ENCODE data around the gene CCDC158. TPM values are rescaled to one million over a fixed set of nuclear protein-coding genes. Genes with fewer than 3 reads are reported as not detected.

CCDC158 gene
- total RNA-seq = 0.64 TPM
- long read RNA-seq = 0 reads

DNA sequence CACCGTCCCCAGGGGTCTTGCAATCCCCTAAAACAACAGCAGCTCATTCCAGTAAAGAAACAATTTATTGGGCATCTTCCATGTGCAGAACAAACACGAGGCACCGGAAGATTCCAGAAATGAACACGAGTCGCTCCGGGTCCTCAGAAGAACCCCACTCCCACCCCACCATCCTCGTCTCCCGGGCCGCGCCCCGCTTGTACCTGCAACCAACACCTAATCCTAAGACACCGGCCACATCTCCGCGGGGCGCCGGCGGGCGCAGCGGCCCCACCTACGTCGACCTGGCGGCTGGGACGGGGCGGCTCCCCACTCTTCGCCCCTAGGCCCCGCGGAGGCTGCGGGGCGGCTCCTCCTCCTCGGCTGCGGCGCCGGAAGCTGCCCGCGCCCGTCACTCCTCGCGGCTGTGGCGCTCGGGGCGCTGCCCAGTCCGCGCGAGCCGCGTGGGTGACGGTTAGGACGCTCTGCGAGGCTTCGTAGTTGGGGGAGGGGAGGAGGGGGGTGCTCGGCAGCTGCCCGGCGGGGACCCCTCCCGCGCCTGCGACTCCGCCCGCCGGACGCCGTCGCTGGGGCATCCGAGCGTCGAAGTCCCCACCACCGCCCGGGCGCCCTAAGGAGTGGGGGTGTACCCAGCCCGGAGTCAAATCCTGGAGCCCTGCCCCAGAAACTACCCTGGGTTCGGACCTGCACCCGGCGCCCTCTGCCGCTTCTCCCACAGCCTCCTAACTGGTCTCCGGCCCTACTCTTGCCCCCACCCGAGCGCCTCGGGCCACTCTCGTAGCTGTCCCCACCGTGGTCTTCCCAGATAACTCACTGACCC is at the start of gene CCDC158:
Gene CCDC158 (minus strand): TSS at position 380 of the 820 bp plus-strand sequence. CDS start 17,934 bp downstream, outside the sequence.
- no peak within 1 kb of the TSS for H3K27ac ChIP-seq
- no peaks in the 10 kb centered on the region for H3K4me1 ChIP-seq
- DNase-seq (no peak), ATAC-seq (peak; percentile 88)
- peak within 1 kb of the TSS; percentile 55 for H3K4me3 ChIP-seq
- H3K27me3 ChIP-seq = no peaks in the 10 kb centered on the region
- H3K36me3 ChIP-seq = no peaks in the 10 kb centered on the region
- TF ChIP-seq, protein P1, sequence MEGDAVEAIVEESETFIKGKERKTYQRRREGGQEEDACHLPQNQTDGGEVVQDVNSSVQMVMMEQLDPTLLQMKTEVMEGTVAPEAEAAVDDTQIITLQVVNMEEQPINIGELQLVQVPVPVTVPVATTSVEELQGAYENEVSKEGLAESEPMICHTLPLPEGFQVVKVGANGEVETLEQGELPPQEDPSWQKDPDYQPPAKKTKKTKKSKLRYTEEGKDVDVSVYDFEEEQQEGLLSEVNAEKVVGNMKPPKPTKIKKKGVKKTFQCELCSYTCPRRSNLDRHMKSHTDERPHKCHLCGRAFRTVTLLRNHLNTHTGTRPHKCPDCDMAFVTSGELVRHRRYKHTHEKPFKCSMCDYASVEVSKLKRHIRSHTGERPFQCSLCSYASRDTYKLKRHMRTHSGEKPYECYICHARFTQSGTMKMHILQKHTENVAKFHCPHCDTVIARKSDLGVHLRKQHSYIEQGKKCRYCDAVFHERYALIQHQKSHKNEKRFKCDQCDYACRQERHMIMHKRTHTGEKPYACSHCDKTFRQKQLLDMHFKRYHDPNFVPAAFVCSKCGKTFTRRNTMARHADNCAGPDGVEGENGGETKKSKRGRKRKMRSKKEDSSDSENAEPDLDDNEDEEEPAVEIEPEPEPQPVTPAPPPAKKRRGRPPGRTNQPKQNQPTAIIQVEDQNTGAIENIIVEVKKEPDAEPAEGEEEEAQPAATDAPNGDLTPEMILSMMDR (IDR thresholded peaks at IDR 0.05) = no peak
- H3K9me3 ChIP-seq = no peaks in the 10 kb centered on the region
- intact Hi-C loops (cut with DNase I) = no loop called here

DNA sequence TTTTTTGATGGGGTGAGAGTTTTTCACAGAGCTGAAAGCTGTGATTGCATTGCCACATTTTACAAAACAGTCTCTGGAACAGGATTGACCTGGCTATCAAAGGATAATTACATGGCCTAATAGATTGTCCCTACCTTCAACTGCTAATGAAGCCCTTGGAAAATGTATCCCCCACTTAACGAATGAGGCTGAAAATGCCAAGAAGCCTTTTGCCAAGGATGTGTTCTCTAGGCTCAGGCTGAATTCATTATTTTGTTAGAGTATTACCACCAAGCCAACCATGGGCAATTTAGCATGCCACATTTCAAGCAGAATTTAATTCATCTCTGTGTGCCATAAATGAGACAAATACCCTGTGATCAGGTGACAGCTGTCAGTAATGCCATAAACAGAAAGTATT is 49.6 kb upstream of the CCDC158 start:
- Histone ChIP-seq H3K27ac (no peak overlapping the region), H3K36me3 (no peaks in the 10 kb centered on the region), H3K4me1 (no peaks in the 10 kb centered on the region), H3K4me3 (no peak overlapping the region), H3K9me3 (no peaks in the 10 kb centered on the region), H3K27me3 (no peaks in the 10 kb centered on the region)
- DNase-seq (no peak), ATAC-seq (no peak)
- intact Hi-C loops (cut with DNase I) = no loop called here
- TF ChIP-seq, protein P1 (IDR thresholded peaks at IDR 0.05) = no peak

DNA sequence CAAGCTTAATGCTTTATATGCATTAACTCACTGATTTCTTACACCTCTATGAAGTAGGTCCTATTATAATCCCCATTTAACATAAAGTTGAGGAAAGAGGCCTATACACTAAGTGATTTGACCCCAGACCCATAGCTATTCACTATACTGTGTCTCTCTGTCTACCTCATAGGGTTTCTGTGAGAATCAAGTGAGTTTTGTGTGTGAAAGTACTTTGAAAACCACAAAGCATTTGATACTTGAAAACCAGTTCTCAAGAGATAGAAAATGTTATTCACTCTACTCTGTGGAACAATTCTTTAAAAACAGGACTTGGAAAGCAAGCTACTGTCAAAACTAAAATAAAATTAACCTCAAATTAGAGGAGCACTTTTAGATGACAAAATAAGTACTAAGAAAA is 49.1 kb upstream of the CCDC158 start:
- ATAC-seq = no peak

DNA sequence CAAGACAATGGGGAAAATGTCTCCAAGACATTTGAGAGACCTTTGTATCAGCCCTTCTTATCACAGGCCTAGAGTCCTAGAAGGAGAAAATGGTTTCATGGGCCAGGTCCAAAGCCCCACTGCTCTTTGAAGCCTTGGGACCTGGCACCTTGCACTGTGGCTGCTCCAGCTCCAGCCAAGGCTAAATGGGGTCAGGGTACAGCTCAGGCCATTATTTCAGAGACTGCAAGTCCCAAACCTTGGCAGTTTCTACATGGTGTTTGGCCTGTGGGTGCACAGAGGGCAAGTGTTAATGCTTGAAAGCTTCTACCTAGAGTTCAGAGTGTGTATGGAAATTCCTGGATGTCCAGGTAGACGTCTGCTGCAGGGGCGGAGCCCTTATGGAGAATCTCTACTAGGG is 42.6 kb upstream of the CCDC158 start:
- no peaks in the 10 kb centered on the region for H3K27me3 ChIP-seq
- H3K27ac ChIP-seq = no peak overlapping the region
- intact Hi-C loops (cut with DNase I) = no loop called here
- no peak for ATAC-seq
- no peak for DNase-seq
- TF ChIP-seq, protein P1 (IDR thresholded peaks at IDR 0.05) = no peak
- H3K4me1 ChIP-seq = no peaks in the 10 kb centered on the region
- no peaks in the 10 kb centered on the region for H3K36me3 ChIP-seq
- H3K9me3 ChIP-seq = peaks cover 10% of the 10 kb centered on the region
- no peak overlapping the region for H3K4me3 ChIP-seq

More for the DNA sequence above, 49.1 kb upstream of the CCDC158 start:
- TF ChIP-seq, protein P1 (IDR thresholded peaks at IDR 0.05) = no peak
- Histone ChIP-seq H3K36me3 (no peaks in the 10 kb centered on the region), H3K9me3 (no peaks in the 10 kb centered on the region), H3K4me1 (no peaks in the 10 kb centered on the region), H3K27ac (no peak overlapping the region), H3K4me3 (no peak overlapping the region), H3K27me3 (no peaks in the 10 kb centered on the region)
- no peak for DNase-seq
- intact Hi-C loops (cut with DNase I) = no loop called here

DNA sequence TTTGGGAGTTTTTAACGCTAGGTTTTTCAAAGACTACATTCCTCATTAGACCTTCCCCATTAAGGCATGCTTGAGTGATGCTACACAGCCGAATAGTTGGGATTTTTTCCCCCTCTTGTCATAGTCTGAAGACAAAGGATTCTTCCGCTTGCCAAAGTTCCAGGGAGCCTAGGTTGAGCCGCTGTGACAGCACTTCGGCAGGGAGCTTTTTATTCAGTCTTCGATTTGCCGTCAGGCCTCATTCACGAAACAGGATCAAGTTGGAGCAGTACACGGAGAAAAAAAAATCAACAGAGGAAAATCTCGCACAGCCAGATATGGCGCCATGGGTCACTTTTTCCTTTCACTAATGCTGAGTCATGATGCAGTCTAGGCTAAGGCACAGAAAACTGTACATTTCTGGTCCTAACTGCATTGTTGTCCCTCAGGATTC is 38.4 kb upstream of the CCDC158 start:
- Histone ChIP-seq H3K27me3 (no peaks in the 10 kb centered on the region), H3K36me3 (no peaks in the 10 kb centered on the region), H3K27ac (peak overlapping the region; percentile 12), H3K4me3 (no peak overlapping the region), H3K4me1 (no peaks in the 10 kb centered on the region), H3K9me3 (peaks cover 10% of the 10 kb centered on the region)
- peak; percentile 66 for ATAC-seq
- intact Hi-C loops (cut with DNase I) = no loop called here
- TF ChIP-seq, protein P1 (IDR thresholded peaks at IDR 0.05) = no peak
- DNase-seq = no peak

Measured in upper lobe of right lung (tissue), 1 donor.